22Rv1 (cell line): ENCODE data around the gene JAG2.
"Not testable (repeated sequence)": the region's sequence is repeated elsewhere in the genome, so short reads cannot be mapped to it uniquely, and the experiment has no call there.

Source experiments
- H3K27ac ChIP-seq: fragments of 450-650 bp; 2 replicates; pipeline ENCODE4 v1.5.1; 2017
- CTCF ChIP-seq: fragments of 450-650 bp; IDR thresholded peaks from 2 replicates; pipeline ENCODE4 v1.5.1; 2017; ENCODE audit warnings: mild to moderate bottlenecking
- ZFX ChIP-seq: fragments of 450-650 bp; IDR thresholded peaks from 2 replicates; pipeline ENCODE4 v1.6.1; 2017; ENCODE audit warnings: antibody characterized with exemption, borderline replicate concordance

The JAG2 gene

GRCh38 chr14:105119408-105120025, 49.1 kb downstream of the JAG2 start:
- no peak overlapping the region for H3K27ac ChIP-seq
- TF ChIP-seq CTCF (no peak), ZFX (no peak)

- TF ChIP-seq ZFX (no peak), CTCF (no peak)
Measured at GRCh38 chr14:105118646-105119407, 49.7 kb downstream of the JAG2 start.

DNA sequence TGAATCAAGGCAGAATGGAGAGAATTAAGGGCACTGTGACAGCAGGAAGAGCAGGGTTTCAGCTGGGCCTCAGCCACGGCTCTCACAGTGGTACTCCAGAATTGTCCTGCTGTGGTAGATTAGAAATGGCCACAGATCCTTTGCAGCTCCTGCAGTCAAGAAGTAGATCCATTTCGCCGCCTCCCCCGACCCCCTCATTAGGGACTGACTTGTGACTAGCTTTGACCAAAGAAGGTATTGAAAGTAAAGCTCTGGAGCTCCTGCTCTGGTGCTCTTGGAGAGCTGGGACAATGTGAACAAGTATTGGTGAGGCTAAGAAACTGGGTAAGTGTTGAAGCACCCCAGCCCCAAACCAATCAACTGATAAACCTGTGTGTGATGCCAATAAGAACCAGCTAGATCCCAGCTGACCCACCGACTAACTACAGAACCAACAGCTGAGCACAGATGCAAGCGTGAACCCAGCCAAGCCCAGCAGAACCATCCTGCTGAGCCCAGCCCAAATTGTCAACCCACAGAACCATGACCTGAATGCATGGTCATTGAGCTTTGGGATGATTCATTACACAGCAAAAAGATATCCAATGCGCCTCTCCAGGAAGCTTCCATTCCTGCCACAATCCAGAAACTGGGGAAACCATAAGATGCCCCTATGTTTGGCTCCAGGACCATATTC, 50.7 kb downstream of the JAG2 start:
- TF ChIP-seq CTCF: no peak
- no peak for TF ChIP-seq ZFX
- no peak overlapping the region for H3K27ac ChIP-seq

More at GRCh38 chr14:105118646-105119407, 49.7 kb downstream of the JAG2 start:
- H3K27ac ChIP-seq: no peak overlapping the region

GRCh38 chr14:105117257-105117646, 51.3 kb downstream of the JAG2 start:
- H3K27ac ChIP-seq: no peak overlapping the region
- TF ChIP-seq ZFX (no peak), CTCF (no peak)

DNA sequence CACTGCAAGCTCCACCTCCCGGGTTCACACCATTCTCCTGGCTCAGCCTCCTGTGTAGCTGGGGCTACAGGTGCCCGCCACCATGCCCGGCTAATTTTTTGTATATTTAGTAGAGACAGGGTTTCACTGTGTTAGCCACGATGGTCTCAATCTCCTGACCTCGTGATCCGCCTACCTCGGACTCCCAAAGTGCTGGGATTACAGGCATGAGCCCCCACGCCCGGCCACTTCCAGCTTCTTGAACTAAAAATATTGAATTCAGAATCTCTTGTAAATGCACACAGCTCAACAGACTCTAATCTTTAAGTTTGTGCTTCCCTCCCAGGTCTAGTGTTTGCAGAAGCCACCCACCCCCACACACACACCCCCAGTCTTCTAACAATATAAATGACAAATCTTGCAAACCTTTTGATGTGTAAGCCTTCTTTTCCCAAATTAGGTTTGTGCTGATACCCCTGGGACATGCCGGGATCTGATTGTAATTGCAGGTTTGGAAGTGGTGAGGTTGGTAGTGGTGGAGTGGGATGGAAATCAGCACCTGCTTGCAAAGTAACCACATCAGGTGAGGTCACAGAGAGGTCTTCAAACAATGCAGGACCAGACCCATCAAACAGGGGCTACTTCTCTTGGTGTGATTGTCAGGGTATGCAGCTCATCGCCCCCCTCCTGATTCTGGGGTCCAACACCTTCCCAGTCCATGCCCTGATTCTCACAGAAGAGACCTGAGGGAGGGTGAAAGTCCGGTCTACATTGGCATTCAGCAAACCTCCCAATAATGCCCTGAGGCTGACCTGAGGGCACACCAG, 51.9 kb downstream of the JAG2 start:
- H3K27ac ChIP-seq: no peak overlapping the region
- TF ChIP-seq ZFX (no peak), CTCF (no peak)

- not testable (repeated sequence) for H3K27ac ChIP-seq
Measured at GRCh38 chr14:105109243-105109642, 59.3 kb downstream of the JAG2 start.

GRCh38 chr14:105108516-105108864, 60.1 kb downstream of the JAG2 start:
- TF ChIP-seq ZFX: no peak
- no peak for TF ChIP-seq CTCF
- no peak overlapping the region for H3K27ac ChIP-seq
